H9 (cell line): Measurements from ENCODE around the gene PLOD1. TPM values are rescaled to one million over a fixed set of nuclear protein-coding genes. Genes with fewer than 3 reads are reported as not detected.
"Not testable (repeated sequence)": the region's sequence is repeated elsewhere in the genome, so short reads cannot be mapped to it uniquely, and the experiment has no call there.

Experiments used
- DNase-seq: peaks from one replicate; pipeline ENCODE4 v3.0.0-alpha.2; 2017
- H2AFZ ChIP-seq: one replicate; pipeline ENCODE4 v1.6.1; 2013; ENCODE audit warnings: mild to moderate bottlenecking, low read length, control low read depth, moderate library complexity
- H2AK5ac ChIP-seq: 2 replicates; pipeline ENCODE4 v1.6.1; 2013; ENCODE audit warnings: low read length, control low read depth, mixed read lengths; ENCODE audit not compliant: insufficient read length
- H2BK120ac ChIP-seq: one replicate; pipeline ENCODE4 v1.6.1; 2013; ENCODE audit warnings: low read depth, mild to moderate bottlenecking, low read length, control low read depth, inconsistent platforms; ENCODE audit not compliant: poor library complexity, severe bottlenecking
- H2BK12ac ChIP-seq: 2 replicates; pipeline ENCODE4 v1.6.1; 2013; ENCODE audit warnings: low read length, control low read depth, mixed read lengths, low read depth; ENCODE audit not compliant: insufficient read length
- H2BK15ac ChIP-seq: 2 replicates; pipeline ENCODE4 v1.6.1; 2013; ENCODE audit warnings: low read depth, low read length, control low read depth
- H2BK20ac ChIP-seq: one replicate; pipeline ENCODE4 v1.6.1; 2013; ENCODE audit warnings: low read depth, mild to moderate bottlenecking, low read length, control low read depth, inconsistent platforms; ENCODE audit not compliant: poor library complexity, severe bottlenecking
- H2BK5ac ChIP-seq: 2 replicates; pipeline ENCODE4 v1.6.1; 2013; ENCODE audit warnings: low read length, control low read depth, mixed read lengths; ENCODE audit not compliant: insufficient read length
- H3K14ac ChIP-seq: 2 replicates; pipeline ENCODE4 v1.6.1; 2013; ENCODE audit warnings: low read length, control low read depth; ENCODE audit not compliant: insufficient read depth
- H3K18ac ChIP-seq: 2 replicates; pipeline ENCODE4 v1.6.1; 2013; ENCODE audit warnings: low read depth, mild to moderate bottlenecking, mixed read lengths, low read length, control low read depth; ENCODE audit not compliant: insufficient read length
- H3K23ac ChIP-seq: 2 replicates; pipeline ENCODE4 v1.6.1; 2013; ENCODE audit warnings: low read length, control low read depth, mixed read lengths, low read depth; ENCODE audit not compliant: insufficient read length
- H3K23me2 ChIP-seq: 2 replicates; pipeline ENCODE4 v1.6.1; 2013; ENCODE audit warnings: low read depth, mild to moderate bottlenecking, mixed read lengths, low read length, control low read depth; ENCODE audit not compliant: insufficient read length, poor library complexity, severe bottlenecking
- H3K27ac ChIP-seq: 2 replicates; pipeline ENCODE4 v1.5.1; 2013; ENCODE audit warnings: low read length, control low read depth, mixed read lengths, low read depth; ENCODE audit not compliant: insufficient read length
- H3K27me3 ChIP-seq: 2 replicates; pipeline ENCODE4 v1.6.1; 2013; ENCODE audit warnings: low read length, control low read depth, inconsistent platforms; ENCODE audit not compliant: insufficient read depth
- H3K4ac ChIP-seq: 2 replicates; pipeline ENCODE4 v1.6.1; 2013; ENCODE audit warnings: low read depth, mild to moderate bottlenecking, control low read depth, inconsistent platforms, low read length, moderate library complexity
- H3K4me1 ChIP-seq: 2 replicates; pipeline ENCODE4 v1.6.1; 2013; ENCODE audit warnings: low read length, control low read depth, inconsistent platforms; ENCODE audit not compliant: insufficient read depth
- H3K4me2 ChIP-seq: 2 replicates; pipeline ENCODE4 v1.6.1; 2013; ENCODE audit warnings: low read length, control low read depth, mixed read lengths; ENCODE audit not compliant: insufficient read length, insufficient read depth
- H3K56ac ChIP-seq: 2 replicates; pipeline ENCODE4 v1.6.1; 2013; ENCODE audit warnings: low read depth, mild to moderate bottlenecking, mixed read lengths, low read length, control low read depth; ENCODE audit not compliant: insufficient read length
- H3K79me1 ChIP-seq: 2 replicates; pipeline ENCODE4 v1.6.1; 2013; ENCODE audit warnings: low read depth, mild to moderate bottlenecking, moderate library complexity, low read length, control low read depth, inconsistent platforms; ENCODE audit not compliant: insufficient read depth, poor library complexity, severe bottlenecking
- H3K79me2 ChIP-seq: 2 replicates; pipeline ENCODE4 v1.6.1; 2013; ENCODE audit warnings: low read length, control low read depth, inconsistent platforms; ENCODE audit not compliant: insufficient read depth
- H3K9ac ChIP-seq: 2 replicates; pipeline ENCODE4 v1.6.1; 2013; ENCODE audit warnings: low read length, control low read depth, mixed read lengths; ENCODE audit not compliant: insufficient read length; ENCODE audit errors: extremely low read depth
- H3K9me3 ChIP-seq: one replicate; pipeline ENCODE4 v1.6.1; 2013; ENCODE audit warnings: low read depth, low read length, inconsistent platforms; ENCODE audit not compliant: control insufficient read depth
- H3T11ph ChIP-seq: one replicate; pipeline ENCODE4 v1.6.1; 2013; ENCODE audit warnings: mild to moderate bottlenecking, low read length, control low read depth, inconsistent platforms
- H4K20me1 ChIP-seq: one replicate; pipeline ENCODE4 v1.6.1; 2013; ENCODE audit not compliant: control insufficient read depth, insufficient read length, insufficient read depth
- H4K5ac ChIP-seq: 2 replicates; pipeline ENCODE4 v1.6.1; 2013; ENCODE audit warnings: low read depth, mild to moderate bottlenecking, mixed read lengths, low read length, control low read depth; ENCODE audit not compliant: insufficient read length
- H4K8ac ChIP-seq: replicated peaks from 2 replicates; pipeline ENCODE4 v1.6.1; 2013; ENCODE audit warnings: low read length, control low read depth, mixed read lengths, low read depth; ENCODE audit not compliant: insufficient read length
- H4K91ac ChIP-seq: 2 replicates; pipeline ENCODE4 v1.6.1; 2013; ENCODE audit warnings: low read depth, mild to moderate bottlenecking, moderate library complexity, mixed read lengths, low read length, control low read depth; ENCODE audit not compliant: insufficient read length
- H3K27ac Mint-ChIP-seq, 3 experiments: 2 replicates in 2 of 3; 3 replicates in 1 of 3; pipeline ENCODE4 v1.8.0; 2020 to 2021; ENCODE audit warnings: mixed read lengths in 3 of 3, mild to moderate bottlenecking in 1 of 3, moderate library complexity in 1 of 3
- H3K27me3 Mint-ChIP-seq: 2 replicates; pipeline ENCODE4 v1.8.0; 2021; ENCODE audit warnings: low read depth, mild to moderate bottlenecking, moderate library complexity, mixed read lengths
- H3K36me3 Mint-ChIP-seq, 3 experiments: 2 replicates in 2 of 3; 3 replicates in 1 of 3; pipeline ENCODE4 v1.8.0; 2020 to 2021; ENCODE audit warnings: low read depth in 3 of 3, mixed read lengths in 3 of 3; ENCODE audit not compliant: insufficient read depth in 1 of 3
- H3K4me1 Mint-ChIP-seq, 2 experiments: 2 replicates each; pipeline ENCODE4 v1.8.0; 2020; ENCODE audit warnings: mixed read lengths in 2 of 2
- H3K4me3 Mint-ChIP-seq, 2 experiments: 2 replicates in 1 of 2; 3 replicates in 1 of 2; pipeline ENCODE4 v1.8.0; 2020 to 2021; ENCODE audit warnings: mild to moderate bottlenecking in 2 of 2, mixed read lengths in 2 of 2, moderate library complexity in 1 of 2
- H3K9me3 Mint-ChIP-seq, 2 experiments: 2 replicates in 1 of 2; 3 replicates in 1 of 2; pipeline ENCODE4 v1.8.0; 2020; ENCODE audit warnings: mild to moderate bottlenecking in 2 of 2, mixed read lengths in 2 of 2, moderate library complexity in 1 of 2
- WGBS: extraction: QIAGEN DNeasy Blood & Tissue Kit; methylation state at CpG from one replicate; pipeline ENCODE4 v1.1.7; 2013; ENCODE audit warnings: missing lambda C conversion rate, low lambda C conversion rate, mixed read lengths; ENCODE audit not compliant: insufficient read length; ENCODE audit errors: extremely low coverage; 5-methylcytosine and 5-hydroxymethylcytosine counted together
- total RNA-seq: library from RNA; stranded (reverse); gene quantifications from 2 replicates; pipeline ENCODE4 v1.2.1, GENCODE V29; 2021
- TF ChIP-seq, protein P1 (sequence below): fragments of 200-600 bp; sonication (generic); conservative IDR thresholded peaks from 3 replicates; pipeline ENCODE4 v1.8.0; 2021; ENCODE audit warnings: antibody characterized with exemption, mild to moderate bottlenecking

The PLOD1 gene
- total RNA-seq, 1 experiment from 2014 or later = 57.0 TPM

DNA sequence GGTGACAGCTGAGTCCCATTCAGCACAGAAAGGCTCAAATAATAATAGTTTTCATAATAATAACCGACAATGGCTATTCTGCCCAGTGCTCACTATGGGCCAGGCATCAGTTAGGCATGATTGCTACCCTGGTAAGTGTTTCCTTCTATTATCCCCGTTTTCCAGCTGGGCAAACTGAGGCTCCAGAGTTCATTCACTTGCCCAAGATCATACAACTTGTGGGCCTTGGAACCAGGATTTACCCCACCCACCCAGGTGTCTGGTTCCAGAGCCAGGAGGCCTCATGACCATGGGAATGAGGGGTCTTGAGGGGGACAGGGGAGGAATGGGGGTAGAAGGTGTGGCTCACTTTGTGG is 518 bp downstream of the PLOD1 start:
- H3K27ac ChIP-seq = no peak overlapping the region
- no peak overlapping the region for H2AFZ ChIP-seq
- H2BK5ac ChIP-seq = no peak overlapping the region
- DNase-seq = no peak
- no CpG with 5 or more reads among the region's 2 CpGs for WGBS
- no peaks in the 10 kb centered on the region for H3K79me1 ChIP-seq
- peak overlapping the region; percentile 85 for H3K18ac ChIP-seq
- H3K27me3 Mint-ChIP-seq = no peaks in the 10 kb centered on the region; the same call in 1 of the 2 replicates
- H3K4me1 ChIP-seq = no peaks in the 10 kb centered on the region; the same call in 1 of the 2 replicates
- peaks cover 0 to 8% (median 0%) of the 10 kb centered on the region in 3 experiments; a peak in 2 of 7 replicates for H3K36me3 Mint-ChIP-seq
- no peak overlapping the region for H2BK15ac ChIP-seq
- peak overlapping the region; percentile 68 to 81 for H3K4me3 Mint-ChIP-seq
- H3K4me1 Mint-ChIP-seq = peaks cover 23 to 32% of the 10 kb centered on the region in 2 experiments
- H3K56ac ChIP-seq = no peak overlapping the region
- no peaks in the 10 kb centered on the region for H3K79me2 ChIP-seq
- H3K4ac ChIP-seq = no peak overlapping the region
- no peak overlapping the region for H2BK20ac ChIP-seq
- H3T11ph ChIP-seq = no peak overlapping the region
- no peaks in the 10 kb centered on the region for H3K27me3 ChIP-seq
- no peaks in the 10 kb centered on the region for H4K20me1 ChIP-seq
- H3K27ac Mint-ChIP-seq = no peak overlapping the region
- no peak overlapping the region for H4K91ac ChIP-seq
- H3K4me2 ChIP-seq = peak overlapping the region; percentile 66
- TF ChIP-seq, protein P1, sequence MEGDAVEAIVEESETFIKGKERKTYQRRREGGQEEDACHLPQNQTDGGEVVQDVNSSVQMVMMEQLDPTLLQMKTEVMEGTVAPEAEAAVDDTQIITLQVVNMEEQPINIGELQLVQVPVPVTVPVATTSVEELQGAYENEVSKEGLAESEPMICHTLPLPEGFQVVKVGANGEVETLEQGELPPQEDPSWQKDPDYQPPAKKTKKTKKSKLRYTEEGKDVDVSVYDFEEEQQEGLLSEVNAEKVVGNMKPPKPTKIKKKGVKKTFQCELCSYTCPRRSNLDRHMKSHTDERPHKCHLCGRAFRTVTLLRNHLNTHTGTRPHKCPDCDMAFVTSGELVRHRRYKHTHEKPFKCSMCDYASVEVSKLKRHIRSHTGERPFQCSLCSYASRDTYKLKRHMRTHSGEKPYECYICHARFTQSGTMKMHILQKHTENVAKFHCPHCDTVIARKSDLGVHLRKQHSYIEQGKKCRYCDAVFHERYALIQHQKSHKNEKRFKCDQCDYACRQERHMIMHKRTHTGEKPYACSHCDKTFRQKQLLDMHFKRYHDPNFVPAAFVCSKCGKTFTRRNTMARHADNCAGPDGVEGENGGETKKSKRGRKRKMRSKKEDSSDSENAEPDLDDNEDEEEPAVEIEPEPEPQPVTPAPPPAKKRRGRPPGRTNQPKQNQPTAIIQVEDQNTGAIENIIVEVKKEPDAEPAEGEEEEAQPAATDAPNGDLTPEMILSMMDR = no peak
- H4K5ac ChIP-seq = no peak overlapping the region
- H3K23me2 ChIP-seq = peaks cover 9% of the 10 kb centered on the region
- no peaks in the 10 kb centered on the region; a peak in 1 of 5 replicates for H3K9me3 Mint-ChIP-seq
- no peaks in the 10 kb centered on the region for H3K9me3 ChIP-seq
- H2BK120ac ChIP-seq = no peak overlapping the region
- no peak overlapping the region for H2AK5ac ChIP-seq
- H2BK12ac ChIP-seq = no peak overlapping the region
- peak overlapping the region; percentile 27 for H3K9ac ChIP-seq
- H3K23ac ChIP-seq = no peak overlapping the region
- peak overlapping the region; percentile 95; the same call in 1 of the 2 replicates for H3K14ac ChIP-seq
- H4K8ac ChIP-seq = no peak overlapping the region

DNA sequence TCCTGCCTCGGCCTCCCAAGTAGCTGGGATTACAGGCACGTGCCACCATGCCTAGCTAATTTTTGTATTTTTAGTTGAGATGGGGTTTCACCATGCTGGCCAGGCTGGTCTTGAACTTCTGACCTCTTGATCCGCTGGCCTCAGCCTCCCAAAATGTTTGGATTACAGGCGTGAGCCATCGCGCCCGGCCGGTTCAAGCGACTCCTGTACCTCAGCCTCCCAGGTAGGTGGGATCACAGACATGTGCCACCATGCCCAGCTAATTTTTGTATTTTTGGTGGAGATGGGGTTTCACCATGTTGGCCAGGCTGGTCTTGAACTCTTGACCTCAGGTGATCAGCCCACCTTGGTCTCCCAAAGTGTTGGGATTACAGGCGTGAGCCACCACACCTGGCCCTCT is 1.2 kb downstream of the PLOD1 start:
- H3K4me1 Mint-ChIP-seq = peaks cover 22 to 29% of the 10 kb centered on the region in 2 experiments
- H3K18ac ChIP-seq, H4K91ac ChIP-seq, H2AFZ ChIP-seq, H3K4me3 Mint-ChIP-seq, DNase-seq, H3K27me3 Mint-ChIP-seq, H2AK5ac ChIP-seq, H3K79me1 ChIP-seq, H2BK15ac ChIP-seq, H3K23ac ChIP-seq, H4K20me1 ChIP-seq, H3K9ac ChIP-seq, H3K9me3 ChIP-seq, H3K79me2 ChIP-seq, H3K4me1 ChIP-seq, H3K27ac Mint-ChIP-seq, H3K14ac ChIP-seq, H3K27me3 ChIP-seq, H3K23me2 ChIP-seq, H3T11ph ChIP-seq, H2BK5ac ChIP-seq, H3K4ac ChIP-seq, H4K5ac ChIP-seq, H3K9me3 Mint-ChIP-seq, H3K56ac ChIP-seq, H2BK20ac ChIP-seq, H3K27ac ChIP-seq, H3K4me2 ChIP-seq, H2BK120ac ChIP-seq, H2BK12ac ChIP-seq, H4K8ac ChIP-seq: not testable (repeated sequence)
- WGBS = no CpG with 5 or more reads among the region's 10 CpGs
- peaks cover 0 to 13% (median 0%) of the 10 kb centered on the region in 3 experiments; a peak in 2 of 7 replicates for H3K36me3 Mint-ChIP-seq
